ENCODE measurements around the gene CPS1. TPM values are rescaled to one million over a fixed set of nuclear protein-coding genes. Genes with fewer than 3 reads are reported as not detected.

Gene CPS1
- total RNA-seq, 1 experiment from 2014 or later: 9.0 TPM

- no peak for TF ChIP-seq NR3C1 (CRISPR knock-in tag; conservative IDR thresholded peaks at IDR 0.05; ENCODE audit: low read depth)
- TF ChIP-seq ZNF423 (CRISPR knock-in tag; IDR thresholded peaks at IDR 0.05): peak; percentile 36; the same call in 1 of the 2 replicates
- TF ChIP-seq, protein P1, sequence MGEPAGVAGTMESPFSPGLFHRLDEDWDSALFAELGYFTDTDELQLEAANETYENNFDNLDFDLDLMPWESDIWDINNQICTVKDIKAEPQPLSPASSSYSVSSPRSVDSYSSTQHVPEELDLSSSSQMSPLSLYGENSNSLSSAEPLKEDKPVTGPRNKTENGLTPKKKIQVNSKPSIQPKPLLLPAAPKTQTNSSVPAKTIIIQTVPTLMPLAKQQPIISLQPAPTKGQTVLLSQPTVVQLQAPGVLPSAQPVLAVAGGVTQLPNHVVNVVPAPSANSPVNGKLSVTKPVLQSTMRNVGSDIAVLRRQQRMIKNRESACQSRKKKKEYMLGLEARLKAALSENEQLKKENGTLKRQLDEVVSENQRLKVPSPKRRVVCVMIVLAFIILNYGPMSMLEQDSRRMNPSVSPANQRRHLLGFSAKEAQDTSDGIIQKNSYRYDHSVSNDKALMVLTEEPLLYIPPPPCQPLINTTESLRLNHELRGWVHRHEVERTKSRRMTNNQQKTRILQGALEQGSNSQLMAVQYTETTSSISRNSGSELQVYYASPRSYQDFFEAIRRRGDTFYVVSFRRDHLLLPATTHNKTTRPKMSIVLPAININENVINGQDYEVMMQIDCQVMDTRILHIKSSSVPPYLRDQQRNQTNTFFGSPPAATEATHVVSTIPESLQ (CRISPR knock-in tag; IDR thresholded peaks at IDR 0.05): no peak
These were observed 9.8 kb upstream of the CPS1 start (continued) for GRCh38 chr2:210546424-210547208.

DNA sequence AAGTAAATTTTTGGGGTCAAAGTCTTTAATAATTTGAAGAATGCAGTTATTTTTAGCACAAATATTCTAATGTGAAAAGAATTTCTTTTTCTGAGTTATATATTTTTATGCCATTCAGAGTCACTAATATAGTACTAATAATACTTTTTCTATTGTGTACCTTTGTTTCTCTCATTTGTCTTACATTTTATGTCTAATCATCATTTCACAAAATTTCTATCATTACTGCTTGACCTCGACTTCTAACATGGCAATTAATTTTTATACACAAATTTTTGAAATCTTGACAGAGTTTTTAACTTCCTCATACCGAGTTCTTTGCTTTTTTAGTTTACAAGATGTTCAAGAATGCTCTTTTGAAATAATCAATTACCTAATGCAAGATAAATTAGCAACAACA is 8.4 kb upstream of the CPS1 start:
- Mint-ChIP-seq H3K9me3 (peaks cover 3% of the 10 kb centered on the region; the same call in 1 of the 2 replicates), H3K27me3 (ENCODE audit: low read depth) (no peaks in the 10 kb centered on the region), H3K36me3 (no peaks in the 10 kb centered on the region), H3K4me3 (no peak overlapping the region), H3K27ac (no peak overlapping the region), H3K4me1 (peaks cover 19% of the 10 kb centered on the region)
- TF ChIP-seq GRHL2 (CRISPR knock-in tag; IDR thresholded peaks at IDR 0.05; ENCODE audit: insufficient replicate concordance, severe bottlenecking) (no peak), NFATC4 (CRISPR knock-in tag; IDR thresholded peaks at IDR 0.05) (no peak), SP1 (CRISPR knock-in tag; conservative IDR thresholded peaks at IDR 0.05) (no peak), FOXK1 (CRISPR knock-in tag; IDR thresholded peaks at IDR 0.05) (no peak), ATF3 (CRISPR knock-in tag; conservative IDR thresholded peaks at IDR 0.05) (no peak), TCF7 (CRISPR knock-in tag; IDR thresholded peaks at IDR 0.05; ENCODE audit: low read depth) (no peak), ZNF512 (CRISPR knock-in tag; IDR thresholded peaks at IDR 0.05; ENCODE audit: borderline replicate concordance) (no peak), CREB1 (CRISPR knock-in tag; IDR thresholded peaks at IDR 0.05) (no peak), ZNF263 (CRISPR knock-in tag; IDR thresholded peaks at IDR 0.05; ENCODE audit: low read depth) (no peak), ZNF396 (CRISPR knock-in tag; IDR thresholded peaks at IDR 0.05; ENCODE audit: borderline replicate concordance) (no peak)
- TF ChIP-seq, protein P2, sequence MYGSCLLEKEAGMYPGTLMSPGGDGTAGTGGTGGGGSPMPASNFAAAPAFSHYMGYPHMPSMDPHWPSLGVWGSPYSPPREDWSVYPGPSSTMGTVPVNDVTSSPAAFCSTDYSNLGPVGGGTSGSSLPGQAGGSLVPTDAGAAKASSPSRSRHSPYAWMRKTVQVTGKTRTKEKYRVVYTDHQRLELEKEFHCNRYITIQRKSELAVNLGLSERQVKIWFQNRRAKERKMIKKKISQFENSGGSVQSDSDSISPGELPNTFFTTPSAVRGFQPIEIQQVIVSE (CRISPR knock-in tag; IDR thresholded peaks at IDR 0.05; ENCODE audit: borderline replicate concordance): no peak
- TF ChIP-seq, protein P3, sequence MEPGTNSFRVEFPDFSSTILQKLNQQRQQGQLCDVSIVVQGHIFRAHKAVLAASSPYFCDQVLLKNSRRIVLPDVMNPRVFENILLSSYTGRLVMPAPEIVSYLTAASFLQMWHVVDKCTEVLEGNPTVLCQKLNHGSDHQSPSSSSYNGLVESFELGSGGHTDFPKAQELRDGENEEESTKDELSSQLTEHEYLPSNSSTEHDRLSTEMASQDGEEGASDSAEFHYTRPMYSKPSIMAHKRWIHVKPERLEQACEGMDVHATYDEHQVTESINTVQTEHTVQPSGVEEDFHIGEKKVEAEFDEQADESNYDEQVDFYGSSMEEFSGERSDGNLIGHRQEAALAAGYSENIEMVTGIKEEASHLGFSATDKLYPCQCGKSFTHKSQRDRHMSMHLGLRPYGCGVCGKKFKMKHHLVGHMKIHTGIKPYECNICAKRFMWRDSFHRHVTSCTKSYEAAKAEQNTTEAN (CRISPR knock-in tag; IDR thresholded peaks at IDR 0.05): no peak
- TF ChIP-seq, protein P4, sequence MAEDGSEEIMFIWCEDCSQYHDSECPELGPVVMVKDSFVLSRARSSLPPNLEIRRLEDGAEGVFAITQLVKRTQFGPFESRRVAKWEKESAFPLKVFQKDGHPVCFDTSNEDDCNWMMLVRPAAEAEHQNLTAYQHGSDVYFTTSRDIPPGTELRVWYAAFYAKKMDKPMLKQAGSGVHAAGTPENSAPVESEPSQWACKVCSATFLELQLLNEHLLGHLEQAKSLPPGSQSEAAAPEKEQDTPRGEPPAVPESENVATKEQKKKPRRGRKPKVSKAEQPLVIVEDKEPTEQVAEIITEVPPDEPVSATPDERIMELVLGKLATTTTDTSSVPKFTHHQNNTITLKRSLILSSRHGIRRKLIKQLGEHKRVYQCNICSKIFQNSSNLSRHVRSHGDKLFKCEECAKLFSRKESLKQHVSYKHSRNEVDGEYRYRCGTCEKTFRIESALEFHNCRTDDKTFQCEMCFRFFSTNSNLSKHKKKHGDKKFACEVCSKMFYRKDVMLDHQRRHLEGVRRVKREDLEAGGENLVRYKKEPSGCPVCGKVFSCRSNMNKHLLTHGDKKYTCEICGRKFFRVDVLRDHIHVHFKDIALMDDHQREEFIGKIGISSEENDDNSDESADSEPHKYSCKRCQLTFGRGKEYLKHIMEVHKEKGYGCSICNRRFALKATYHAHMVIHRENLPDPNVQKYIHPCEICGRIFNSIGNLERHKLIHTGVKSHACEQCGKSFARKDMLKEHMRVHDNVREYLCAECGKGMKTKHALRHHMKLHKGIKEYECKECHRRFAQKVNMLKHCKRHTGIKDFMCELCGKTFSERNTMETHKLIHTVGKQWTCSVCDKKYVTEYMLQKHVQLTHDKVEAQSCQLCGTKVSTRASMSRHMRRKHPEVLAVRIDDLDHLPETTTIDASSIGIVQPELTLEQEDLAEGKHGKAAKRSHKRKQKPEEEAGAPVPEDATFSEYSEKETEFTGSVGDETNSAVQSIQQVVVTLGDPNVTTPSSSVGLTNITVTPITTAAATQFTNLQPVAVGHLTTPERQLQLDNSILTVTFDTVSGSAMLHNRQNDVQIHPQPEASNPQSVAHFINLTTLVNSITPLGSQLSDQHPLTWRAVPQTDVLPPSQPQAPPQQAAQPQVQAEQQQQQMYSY (CRISPR knock-in tag; IDR thresholded peaks at IDR 0.05): no peak
- ChIA-PET CTCF (interaction anchor here (1.3 to 2.2 kb wide), 2 partner anchors 9 to 45 kb away, joined by 3 to 6 read pairs; partner anchors contain the start of gene CPS1), POLR2A (no interaction called here)
- DNase-seq (ENCODE audit: low spot score) (no peak), ATAC-seq (no peak)
